Panc1 (cell line): ENCODE data around the gene NMNAT3. TPM values are rescaled to one million over a fixed set of nuclear protein-coding genes. Genes with fewer than 3 reads are reported as not detected.

ENCODE experiments used
- ATAC-seq: fragments of 200-7000 bp; cut with Tn5 transposase; 2 replicates; pipeline ENCODE4 v1.9.1; 2020; ENCODE audit warnings: mild to moderate bottlenecking, moderate library complexity
- BruUV-seq: library from RNA; stranded (reverse); fragments of 400-500 nt; replicated peaks from 2 replicates; lab custom pipeline; 2021; lab: Mats Ljungman, UMichigan
- CTCF ChIA-PET: fragments of 300-600 bp; sonication (Branson Sonifier 250); formaldehyde crosslinking; loops from one replicate; lab custom pipeline; 2022; ENCODE audit warnings: antibody characterized with exemption; lab: Charles Lee
- POLR2A ChIA-PET: fragments of 300-600 bp; sonication (Branson Sonifier 250); formaldehyde crosslinking; loops from one replicate; lab custom pipeline; 2022; ENCODE audit warnings: antibody characterized with exemption; lab: Charles Lee
- DNase-seq: peaks from one replicate; pipeline ENCODE4 v3.0.0-alpha.2; 2010; ENCODE audit warnings: low read depth, low spot score
- H3K27ac ChIP-seq: 2 replicates; pipeline ENCODE4 v1.5.1; 2011; ENCODE audit warnings: mild to moderate bottlenecking, low read length, inconsistent platforms
- H3K27me3 ChIP-seq: fragments of 200-500 bp; sonication (Bioruptor generic); 2 replicates; pipeline ENCODE4 v1.6.0; 2014; ENCODE audit warnings: low read length, inconsistent platforms; ENCODE audit not compliant: control insufficient read depth, insufficient read depth
- H3K36me3 ChIP-seq: fragments of 200-500 bp; sonication (Bioruptor generic); 2 replicates; pipeline ENCODE4 v1.5.1; 2014; ENCODE audit warnings: inconsistent platforms, mild to moderate bottlenecking, low read length, moderate library complexity; ENCODE audit not compliant: control insufficient read depth, insufficient read depth
- H3K4me1 ChIP-seq: 2 replicates; pipeline ENCODE4 v1.5.1; 2011; ENCODE audit warnings: inconsistent platforms, mild to moderate bottlenecking, low read length, moderate library complexity; ENCODE audit not compliant: control insufficient read depth, insufficient read depth
- H3K4me3 ChIP-seq, 2 experiments: 2 replicates each; pipeline ENCODE4 v1.5.1; 2011 to 2012; ENCODE audit warnings: low read depth in 2 of 2, low read length in 2 of 2, mild to moderate bottlenecking in 2 of 2, inconsistent platforms in 1 of 2, moderate library complexity in 1 of 2
- H3K9me3 ChIP-seq: fragments of 200-500 bp; sonication (Bioruptor generic); 2 replicates; pipeline ENCODE4 v1.5.1; 2014; ENCODE audit warnings: low read depth, mild to moderate bottlenecking, inconsistent platforms, low read length, moderate library complexity; ENCODE audit not compliant: control insufficient read depth, insufficient read depth
- POLR2AphosphoS5 ChIP-seq: IDR thresholded peaks from 2 replicates; pipeline ENCODE4 v1.6.1; 2012; ENCODE audit warnings: mild to moderate bottlenecking, low read depth, low read length, moderate library complexity
- REST ChIP-seq, 2 experiments: IDR thresholded peaks; 2 replicates each; pipeline ENCODE4 v1.6.1; 2011 to 2012; ENCODE audit warnings: low read depth in 2 of 2, control low read depth in 1 of 2, low read length in 1 of 2, mild to moderate bottlenecking in 1 of 2, moderate library complexity in 1 of 2; ENCODE audit not compliant: insufficient read depth in 1 of 2
- SIN3A ChIP-seq: IDR thresholded peaks from 2 replicates; pipeline ENCODE4 v1.6.1; 2012; ENCODE audit warnings: low read depth, mild to moderate bottlenecking, low read length, moderate library complexity, borderline replicate concordance; ENCODE audit not compliant: insufficient read depth
- TCF7L2 ChIP-seq: IDR thresholded peaks from 2 replicates; pipeline ENCODE4 v1.6.1; 2011; ENCODE audit warnings: mild to moderate bottlenecking, low read depth, low read length, inconsistent platforms
- in situ Hi-C: cut with HindIII; loops from 2 replicates; pipeline ENCODE4 v1.10.0; 2016; ENCODE audit warnings: low sequenced_read_pairs, low pct_unique_long_range_greater_than_20kb
- intact Hi-C: fragments of 100-400 bp; cut with micrococcal nuclease; formaldehyde crosslinking; loops from one replicate; pipeline ENCODE4 v1.10.0; 2022; ENCODE audit not compliant: unreplicated experiment
- total RNA-seq: library from RNA; stranded (reverse); gene quantifications from one replicate; pipeline ENCODE4 v1.2.1, GENCODE V29; 2021; ENCODE audit not compliant: unreplicated experiment
- TF ChIP-seq, protein P1 (sequence below): fragments of 450-650 bp; IDR thresholded peaks from 2 replicates; pipeline ENCODE4 v1.5.1; 2017; ENCODE audit warnings: mild to moderate bottlenecking

The NMNAT3 gene
- total RNA-seq, 1 experiment from 2014 or later: 1.9 TPM

GRCh38 chr3:139689122-139689521 is 11.3 kb upstream of the NMNAT3 start:
- H3K4me1 ChIP-seq: no peaks in the 10 kb centered on the region
- ATAC-seq: no peak
- in situ Hi-C loops (no loop called here), intact Hi-C loops (no loop called here)
- H3K36me3 ChIP-seq: no peaks in the 10 kb centered on the region
- no peak overlapping the region for H3K27ac ChIP-seq
- H3K9me3 ChIP-seq: no peaks in the 10 kb centered on the region
- DNase-seq: no peak
- TF ChIP-seq TCF7L2 (no peak), POLR2AphosphoS5 (no peak), REST (IDR thresholded peaks at IDR 0.05; ENCODE audit: insufficient read depth in 1 of 2, low read depth in 2 of 2, low read length in 1 of 2) (no peak), SIN3A (no peak)
- TF ChIP-seq, protein P1, sequence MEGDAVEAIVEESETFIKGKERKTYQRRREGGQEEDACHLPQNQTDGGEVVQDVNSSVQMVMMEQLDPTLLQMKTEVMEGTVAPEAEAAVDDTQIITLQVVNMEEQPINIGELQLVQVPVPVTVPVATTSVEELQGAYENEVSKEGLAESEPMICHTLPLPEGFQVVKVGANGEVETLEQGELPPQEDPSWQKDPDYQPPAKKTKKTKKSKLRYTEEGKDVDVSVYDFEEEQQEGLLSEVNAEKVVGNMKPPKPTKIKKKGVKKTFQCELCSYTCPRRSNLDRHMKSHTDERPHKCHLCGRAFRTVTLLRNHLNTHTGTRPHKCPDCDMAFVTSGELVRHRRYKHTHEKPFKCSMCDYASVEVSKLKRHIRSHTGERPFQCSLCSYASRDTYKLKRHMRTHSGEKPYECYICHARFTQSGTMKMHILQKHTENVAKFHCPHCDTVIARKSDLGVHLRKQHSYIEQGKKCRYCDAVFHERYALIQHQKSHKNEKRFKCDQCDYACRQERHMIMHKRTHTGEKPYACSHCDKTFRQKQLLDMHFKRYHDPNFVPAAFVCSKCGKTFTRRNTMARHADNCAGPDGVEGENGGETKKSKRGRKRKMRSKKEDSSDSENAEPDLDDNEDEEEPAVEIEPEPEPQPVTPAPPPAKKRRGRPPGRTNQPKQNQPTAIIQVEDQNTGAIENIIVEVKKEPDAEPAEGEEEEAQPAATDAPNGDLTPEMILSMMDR: no peak
- ChIA-PET POLR2A (no interaction called here), CTCF (no interaction called here)
- no TSS peak for BruUV-seq
- peaks cover 7% of the 10 kb centered on the region; the same call in 1 of the 2 replicates for H3K27me3 ChIP-seq
- H3K4me3 ChIP-seq: no peak overlapping the region

- intact Hi-C loops: no loop called here
- BruUV-seq: no TSS peak
- POLR2A ChIA-PET: no interaction called here
These were observed 9.7 kb upstream of the NMNAT3 start for GRCh38 chr3:139687431-139687830.

More at GRCh38 chr3:139687431-139687830, 9.7 kb upstream of the NMNAT3 start:
- H3K4me1 ChIP-seq: no peaks in the 10 kb centered on the region
- TF ChIP-seq POLR2AphosphoS5: no peak
- TF ChIP-seq SIN3A: no peak
- TF ChIP-seq REST (IDR thresholded peaks at IDR 0.05; ENCODE audit: insufficient read depth in 1 of 2, low read depth in 2 of 2, low read length in 1 of 2): no peak
- TF ChIP-seq, protein P1: no peak
- TF ChIP-seq TCF7L2: no peak
- no peak overlapping the region for H3K27ac ChIP-seq
- CTCF ChIA-PET: no interaction called here
- DNase-seq (no peak), ATAC-seq (no peak)
- H3K27me3 ChIP-seq: peaks cover 7% of the 10 kb centered on the region; the same call in 1 of the 2 replicates
- H3K36me3 ChIP-seq: no peaks in the 10 kb centered on the region
- no peaks in the 10 kb centered on the region for H3K9me3 ChIP-seq
- H3K4me3 ChIP-seq: no peak overlapping the region
- in situ Hi-C loops: no loop called here
